HG03469 (cell line): ENCODE data around the gene CD79A.

Source experiments
- ATAC-seq: cut with Tn5 transposase; IDR thresholded peaks from one replicate; pipeline ENCODE4 v1.9.1; 2021; ENCODE audit warnings: mild to moderate bottlenecking, moderate library complexity, moderate number of reproducible peaks; ENCODE audit not compliant: unreplicated experiment

Gene CD79A

DNA sequence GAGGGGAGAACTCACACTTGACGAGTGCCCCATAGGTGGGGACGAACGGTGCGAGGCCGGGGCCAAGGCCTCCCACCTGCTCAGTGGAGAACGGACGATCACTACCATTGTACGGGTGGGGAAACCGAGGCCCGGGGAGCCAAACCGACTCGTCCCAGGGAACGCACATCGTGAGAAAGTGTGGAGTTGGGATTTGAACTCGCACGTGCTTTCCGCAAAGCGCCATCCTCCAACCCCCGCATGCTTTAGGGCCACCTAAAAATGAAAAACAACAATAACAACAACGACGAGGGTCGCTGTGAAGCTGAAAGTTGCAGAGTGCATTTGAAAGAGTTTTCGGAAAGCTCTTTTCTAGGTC is 6.4 kb downstream of the CD79A start:
- ATAC-seq, result no peak

DNA sequence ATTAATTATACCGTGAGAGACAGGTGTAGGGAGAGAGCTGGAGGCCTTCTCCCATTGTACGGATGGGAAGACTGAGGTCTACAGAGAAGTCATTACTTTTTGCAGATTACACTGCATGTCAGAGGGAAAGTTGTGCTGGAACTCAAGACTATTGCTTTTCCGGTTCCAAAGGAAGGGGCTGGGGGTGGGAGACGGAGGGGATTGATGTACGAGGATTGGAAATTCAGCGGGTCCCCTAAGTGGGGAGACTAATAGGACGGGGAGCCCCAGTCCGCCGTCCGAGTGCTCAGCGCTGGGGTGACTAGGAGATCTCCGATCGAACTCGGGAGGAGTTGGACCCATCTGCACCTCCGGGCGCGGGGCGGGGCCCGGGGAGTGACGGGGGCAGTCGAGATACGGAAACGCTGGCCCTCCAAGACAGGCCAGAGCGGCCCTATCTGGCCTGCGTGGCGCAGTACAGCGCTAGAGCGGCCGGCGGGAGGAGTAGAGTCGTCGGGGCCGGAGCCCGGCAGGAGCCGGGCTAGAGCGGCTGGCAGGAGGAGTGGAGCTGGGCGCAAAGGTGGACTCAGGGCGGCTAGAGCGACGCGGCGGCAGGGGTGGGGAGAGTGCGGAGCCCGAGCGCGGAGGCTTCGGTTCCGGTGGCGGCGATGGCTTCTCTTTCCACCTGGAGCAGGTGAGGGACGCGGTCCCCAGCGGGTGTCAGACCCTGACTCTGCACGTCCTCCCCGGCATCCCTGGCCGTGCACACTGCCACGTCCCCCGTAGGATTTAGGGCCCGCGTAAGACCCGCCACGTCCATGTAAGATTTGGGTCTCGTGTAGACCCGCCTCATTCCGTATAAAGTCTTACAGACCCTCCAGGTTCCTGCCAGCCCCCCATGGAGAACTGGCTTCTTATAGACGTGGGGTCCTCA is 7.0 kb downstream of the CD79A start:
- ATAC-seq, result peak; percentile 57

DNA sequence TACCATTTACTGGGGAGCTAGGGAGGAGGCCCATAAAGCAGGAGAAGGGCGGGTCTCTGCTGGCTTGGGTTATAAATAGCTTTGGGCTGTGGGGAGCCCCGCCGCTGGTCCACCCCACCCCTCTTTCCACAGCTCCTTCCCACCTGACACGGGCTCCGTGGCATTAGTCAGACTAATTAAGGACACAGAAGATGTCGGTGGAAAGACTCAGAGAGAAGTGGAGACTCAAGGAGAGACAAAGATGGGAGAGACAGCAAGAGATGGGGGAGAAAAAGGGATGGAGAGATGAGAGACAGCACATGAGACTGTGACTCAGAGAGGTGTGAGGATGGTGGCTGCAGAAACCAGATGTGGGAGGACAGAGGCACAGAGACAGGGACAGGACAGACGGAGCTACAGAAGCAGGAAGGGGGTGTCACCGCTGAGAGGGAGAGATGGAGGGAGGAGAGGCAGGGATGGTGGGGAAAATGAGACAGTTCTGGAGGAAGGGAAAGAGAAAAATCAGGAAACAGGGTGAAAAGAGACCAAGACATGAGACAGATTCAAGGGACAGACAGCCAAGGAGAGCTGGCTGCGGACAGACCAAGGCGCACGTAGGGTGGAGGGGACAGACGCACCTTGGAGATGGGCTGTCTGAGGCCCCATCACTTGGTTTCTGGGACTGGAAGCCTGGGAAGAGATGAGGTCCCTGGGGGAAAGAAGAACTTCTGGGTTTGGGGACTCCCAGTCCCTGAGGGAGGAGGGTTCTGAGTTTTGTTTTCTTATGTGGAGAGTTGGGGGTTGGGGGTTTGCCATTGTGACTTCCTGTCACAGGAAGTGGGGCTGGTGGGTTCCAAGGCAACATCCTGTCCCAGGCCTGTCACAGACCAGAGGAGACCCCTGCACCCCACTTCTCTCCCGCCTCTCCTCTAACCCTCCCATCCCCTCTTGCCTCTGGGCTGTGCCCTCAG is 10.0 kb downstream of the CD79A start:
- ATAC-seq, result no peak

DNA sequence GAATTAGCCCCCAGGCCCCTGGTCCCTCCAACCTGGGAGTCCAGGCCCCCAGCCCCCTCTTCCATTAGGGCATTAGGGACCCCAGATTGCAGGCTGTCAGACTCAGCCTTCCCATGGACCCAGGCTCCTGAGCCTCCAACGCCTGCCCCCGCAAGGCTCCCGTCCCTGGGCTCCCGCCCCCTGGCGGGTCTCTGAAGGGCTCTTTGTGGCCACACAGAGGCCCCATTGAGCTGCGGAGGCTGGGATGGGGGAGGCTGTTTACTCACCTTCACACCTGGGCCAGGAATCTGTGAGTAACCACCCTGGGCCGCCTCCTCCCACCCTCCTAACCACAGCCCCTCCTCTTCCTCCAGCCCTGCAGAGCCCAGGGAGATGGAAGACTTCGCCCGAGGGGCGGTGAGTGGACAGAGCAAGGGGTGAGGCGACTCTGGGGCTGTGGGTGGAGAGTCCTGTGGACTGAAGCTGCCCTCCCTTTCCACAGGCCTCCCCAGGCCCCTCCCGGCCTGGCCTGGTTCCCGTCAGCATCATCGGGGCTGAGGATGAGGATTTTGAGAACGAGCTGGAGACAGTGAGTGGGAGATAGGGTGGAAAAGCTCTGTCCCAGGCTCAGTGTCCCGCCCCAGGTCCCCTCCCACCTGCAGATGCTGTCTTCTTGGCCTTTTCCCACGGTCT is 10.8 kb downstream of the CD79A start:
- ATAC-seq, result no peak

DNA sequence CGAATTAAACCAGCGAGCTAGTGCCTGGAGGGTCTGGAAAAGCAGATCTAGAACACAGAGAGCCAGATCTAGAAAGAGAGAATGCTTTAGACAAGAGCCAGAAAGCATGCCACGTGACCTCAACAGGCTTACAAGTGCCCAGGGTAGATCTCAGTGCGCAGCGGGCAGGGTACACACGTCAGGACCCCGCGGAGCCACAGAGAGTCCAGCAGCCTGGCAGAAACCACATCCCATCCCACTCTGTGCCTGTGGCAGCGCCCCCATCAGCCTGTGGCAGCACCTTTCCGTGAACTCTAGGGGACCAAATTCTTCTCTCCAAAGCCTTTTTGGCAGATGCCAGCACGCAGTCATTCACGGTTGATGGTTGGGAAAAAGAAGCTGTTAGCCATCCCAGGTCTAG is 11.8 kb downstream of the CD79A start:
- no peak for ATAC-seq

DNA sequence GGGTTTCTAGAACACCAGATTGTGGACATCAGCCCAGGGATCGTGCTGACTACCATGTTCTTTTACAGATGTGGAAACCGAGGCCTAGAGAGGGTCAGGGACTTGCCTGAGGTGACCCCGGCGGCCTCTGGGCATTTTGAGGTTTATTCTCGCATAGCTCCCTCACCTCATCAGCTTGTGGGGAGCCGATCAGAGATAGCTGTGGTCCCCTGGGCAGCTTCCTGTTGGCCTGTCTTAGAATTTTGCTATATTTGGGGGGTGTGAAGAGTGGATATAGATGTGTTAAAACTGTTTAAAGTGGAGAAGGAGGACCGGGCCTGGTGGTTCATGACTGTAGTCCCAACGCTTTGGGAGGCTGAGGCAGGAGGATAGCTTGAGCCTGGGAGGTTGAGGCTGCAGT is 12.8 kb downstream of the CD79A start:
- no peak for ATAC-seq

DNA sequence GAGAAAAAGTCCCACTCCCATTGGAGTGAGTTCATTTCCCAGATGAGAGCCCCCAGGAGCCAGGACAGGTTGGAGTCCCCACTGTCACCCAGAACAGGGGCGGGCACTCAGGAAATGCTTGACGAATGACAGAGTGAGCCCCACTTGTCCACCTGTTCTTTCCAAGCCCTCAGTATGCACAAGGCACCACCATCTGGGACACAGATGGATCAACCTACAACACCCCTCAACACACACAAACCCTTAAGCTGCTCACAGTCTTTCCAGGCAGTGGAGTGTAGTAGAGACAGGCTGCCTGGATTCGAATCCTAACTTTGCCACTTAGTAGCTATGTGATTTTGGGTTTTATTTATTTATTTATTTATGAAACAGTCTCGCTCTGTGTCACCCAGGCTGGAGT is 13.9 kb downstream of the CD79A start:
- ATAC-seq, result no peak

DNA sequence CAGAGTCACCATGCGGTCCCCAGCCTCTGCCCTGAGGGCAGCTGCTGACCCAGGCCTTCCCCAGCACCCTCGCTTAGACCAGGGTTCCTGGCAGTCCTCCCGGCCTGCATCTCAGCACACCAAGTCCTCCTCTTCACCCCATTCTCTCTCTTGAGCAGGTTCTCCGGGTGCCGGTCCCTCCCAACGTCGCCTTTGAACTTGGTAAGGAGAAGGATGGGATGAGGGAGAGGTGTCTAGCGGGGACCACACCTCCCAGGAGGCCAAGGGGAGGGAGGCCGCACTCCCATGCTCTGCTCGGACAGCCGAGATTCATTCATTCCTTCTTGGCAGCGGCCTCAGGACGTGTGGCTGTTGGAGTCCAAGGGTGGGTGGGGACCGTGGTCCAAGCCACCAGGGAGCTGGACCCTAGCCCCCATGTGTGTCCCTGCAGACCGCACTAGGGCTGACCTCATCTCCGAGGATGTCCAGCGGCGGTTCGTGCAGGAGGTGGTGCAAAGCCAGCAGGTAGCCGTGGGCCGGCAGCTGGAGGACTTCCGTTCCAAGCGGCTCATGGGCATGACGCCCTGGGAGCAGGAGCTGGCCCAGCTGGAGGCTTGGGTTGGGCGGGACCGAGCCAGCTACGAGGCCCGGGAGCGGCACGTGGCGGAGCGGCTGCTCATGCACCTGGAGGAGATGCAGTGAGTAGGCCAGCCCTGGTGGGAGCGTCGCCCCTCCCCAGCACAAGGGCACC is 15.3 kb downstream of the CD79A start:
- ATAC-seq, result no peak

DNA sequence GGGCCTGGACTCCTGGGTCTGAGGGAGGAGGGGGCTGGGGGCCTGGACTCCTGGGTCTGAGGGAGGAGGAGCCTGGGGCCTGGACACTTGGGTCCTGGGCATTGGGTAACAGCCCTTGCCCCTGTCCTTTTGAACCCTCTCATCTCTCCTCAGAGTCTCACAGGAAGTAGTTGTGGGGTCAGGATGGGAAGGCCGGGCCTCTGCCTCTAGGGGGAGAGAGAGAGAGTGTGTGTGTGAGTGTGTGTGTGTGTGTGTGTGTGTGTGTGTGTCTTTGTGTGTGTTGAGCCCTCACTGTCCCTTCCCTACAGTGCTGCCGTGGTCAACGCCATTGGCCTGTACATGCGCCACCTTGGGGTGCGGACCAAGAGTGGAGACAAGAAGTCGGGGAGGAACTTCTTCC is 16.8 kb downstream of the CD79A start:
- ATAC-seq, result no peak

DNA sequence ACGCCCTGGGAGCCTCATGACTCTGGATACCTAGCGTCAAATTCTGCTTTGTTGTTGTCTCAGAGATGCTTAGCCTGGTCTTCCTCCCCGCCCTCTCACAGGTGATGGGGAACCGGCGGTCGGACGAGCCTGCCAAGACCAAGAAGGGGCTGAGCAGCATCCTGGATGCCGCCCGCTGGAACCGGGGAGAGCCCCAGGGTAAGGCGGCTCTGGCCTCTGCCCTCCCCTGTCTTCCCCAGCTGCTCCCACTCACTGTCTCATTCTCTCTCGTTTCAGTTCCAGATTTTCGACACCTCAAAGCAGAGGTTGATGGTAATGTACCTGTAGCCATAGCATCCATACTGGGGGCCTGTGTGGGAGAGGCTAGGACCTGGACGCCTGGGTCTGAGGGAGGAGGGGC is 17.3 kb downstream of the CD79A start:
- ATAC-seq, result no peak

DNA sequence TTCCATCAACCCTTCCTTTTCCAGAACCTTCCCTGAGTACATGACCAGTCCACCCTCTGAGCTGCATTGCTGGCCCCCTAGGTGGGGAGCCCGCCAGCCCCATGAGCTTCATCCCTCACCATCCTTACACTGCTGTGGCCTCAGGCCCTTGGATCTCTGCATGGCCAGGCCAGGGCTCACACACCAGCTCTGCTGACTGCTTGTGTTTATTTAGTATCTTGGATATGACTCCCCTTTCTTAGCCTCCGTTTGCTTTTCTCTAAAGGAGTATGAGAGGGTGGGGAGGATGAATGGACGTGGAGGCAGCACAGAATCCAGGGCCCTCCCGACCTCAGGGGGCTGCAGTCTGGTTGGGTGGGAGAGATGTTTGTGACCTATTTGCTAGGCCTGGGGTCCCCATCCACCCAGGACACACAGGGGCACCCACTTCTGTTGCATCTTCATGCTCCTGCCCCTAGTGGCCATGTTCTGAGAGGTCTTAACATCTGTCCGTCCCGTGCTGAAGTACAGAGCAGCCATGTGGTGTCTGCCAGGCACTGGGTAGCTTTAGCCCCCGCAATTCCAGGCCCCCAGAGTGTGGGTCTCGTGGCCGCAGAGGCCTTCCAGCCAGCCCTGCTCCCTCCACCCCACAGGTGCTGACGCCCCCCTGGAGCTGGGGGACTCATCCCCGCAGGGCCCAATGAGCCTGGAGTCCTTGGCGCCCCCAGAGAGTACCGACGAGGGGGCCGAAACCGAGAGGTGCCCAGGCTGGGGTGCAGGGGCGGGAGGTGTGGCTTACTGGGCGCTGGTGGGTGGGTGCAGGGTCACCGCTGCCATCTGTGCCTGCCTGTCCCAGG is 18.9 kb downstream of the CD79A start:
- ATAC-seq, result no peak

DNA sequence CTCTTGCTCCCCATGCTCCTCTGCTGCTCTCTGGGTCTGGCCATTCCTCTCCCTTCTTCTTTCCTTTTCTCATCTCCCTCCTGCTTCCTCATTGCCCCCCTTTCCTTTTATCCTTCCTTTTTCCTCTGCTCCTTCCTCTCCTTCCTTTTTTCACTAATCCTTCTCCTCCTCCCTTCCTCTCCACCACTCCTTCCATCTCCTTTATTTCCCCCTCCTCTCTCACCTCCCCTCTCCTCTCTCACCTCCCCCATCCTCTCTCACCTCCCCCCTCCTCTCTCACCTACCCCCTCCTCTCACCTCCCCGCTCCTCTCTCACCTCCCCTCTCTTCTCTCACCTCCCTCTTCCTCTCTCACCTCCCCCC is 19.5 kb downstream of the CD79A start:
- no peak for ATAC-seq

DNA sequence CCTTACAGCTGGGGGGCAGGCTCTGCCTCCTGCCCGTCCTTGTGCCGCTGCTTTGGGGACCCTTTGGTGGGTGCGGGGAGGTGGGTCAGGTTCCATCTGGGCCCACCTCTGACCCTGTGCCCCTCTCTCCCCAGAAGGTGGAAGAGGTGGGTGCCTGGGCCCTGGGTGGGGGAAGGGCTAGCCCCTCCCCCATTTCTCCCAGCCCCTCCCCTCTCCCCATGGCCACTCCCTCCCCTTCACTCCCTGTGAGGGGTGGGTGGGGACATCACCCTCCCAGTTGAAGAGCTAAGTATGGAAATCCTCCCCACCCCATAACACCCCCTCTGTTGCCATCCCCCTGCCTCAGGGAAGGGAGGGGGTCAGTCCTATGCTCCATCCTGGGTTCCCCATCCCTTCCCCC is 20.1 kb downstream of the CD79A start:
- no peak for ATAC-seq

DNA sequence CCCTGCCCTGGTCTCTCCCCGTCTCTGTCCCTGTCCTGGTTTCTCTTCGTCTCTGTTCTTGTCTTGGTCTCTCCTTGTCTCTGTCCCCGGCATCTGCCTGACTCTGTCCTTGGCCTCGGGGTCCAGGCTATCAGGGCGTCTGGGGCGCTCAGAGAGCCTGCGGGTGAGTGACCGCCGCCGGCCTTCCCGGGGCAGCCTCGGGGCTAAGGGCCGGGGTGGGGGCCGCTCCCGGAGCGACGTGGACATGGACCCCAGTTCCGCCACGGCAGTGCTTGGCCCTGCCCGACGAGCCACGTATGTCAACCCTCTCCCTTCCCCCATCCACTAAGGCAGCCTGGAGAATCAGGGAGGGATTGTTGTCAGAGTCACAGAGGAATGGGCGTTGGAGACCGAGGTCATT is 20.7 kb downstream of the CD79A start:
- ATAC-seq, result no peak

DNA sequence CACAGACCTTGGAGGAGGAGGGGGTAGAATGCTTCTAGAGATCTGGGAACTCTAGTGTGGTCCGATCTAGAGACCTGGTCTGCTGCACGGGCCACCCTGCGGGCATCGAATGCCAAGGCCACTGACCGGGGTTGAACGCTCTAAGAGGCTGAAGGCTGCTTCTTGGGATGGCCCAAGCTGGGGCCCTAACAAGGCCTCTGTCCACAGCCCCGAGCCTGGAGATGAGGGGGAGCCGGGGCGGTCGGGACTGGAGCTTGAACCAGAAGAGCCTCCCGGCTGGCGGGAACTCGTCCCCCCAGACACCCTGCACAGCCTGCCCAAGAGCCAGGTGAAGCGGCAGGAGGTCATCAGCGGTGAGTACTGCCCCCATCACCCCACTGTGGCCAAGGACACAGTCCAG is 21.2 kb downstream of the CD79A start:
- ATAC-seq, result no peak

DNA sequence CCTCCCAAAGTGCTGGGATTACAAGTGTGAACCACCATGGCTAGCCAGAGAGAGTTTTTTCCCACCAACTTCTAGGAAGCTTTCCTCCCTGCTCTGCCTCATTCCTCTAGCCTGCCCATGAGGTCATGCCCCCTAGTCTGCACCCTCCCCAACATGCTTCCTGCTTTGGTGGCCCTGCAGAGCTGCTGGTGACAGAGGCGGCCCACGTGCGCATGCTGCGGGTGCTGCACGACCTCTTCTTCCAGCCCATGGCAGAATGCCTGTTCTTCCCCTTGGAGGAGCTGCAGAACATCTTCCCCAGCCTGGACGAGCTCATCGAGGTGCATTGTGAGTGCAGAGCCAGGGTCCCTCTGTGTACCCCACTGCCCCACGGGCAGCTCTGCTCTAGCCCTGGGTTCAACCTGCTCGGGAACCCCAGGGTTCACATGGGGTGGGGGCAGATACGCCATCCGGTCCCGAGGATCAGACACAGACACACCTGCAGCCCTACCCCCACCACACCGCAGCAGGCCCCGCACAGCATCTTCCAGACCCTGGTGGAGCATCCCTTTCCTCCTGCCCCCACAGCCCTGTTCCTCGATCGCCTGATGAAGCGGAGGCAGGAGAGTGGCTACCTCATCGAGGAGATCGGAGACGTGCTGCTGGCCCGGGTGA is 24.8 kb downstream of the CD79A start:
- no peak for ATAC-seq

DNA sequence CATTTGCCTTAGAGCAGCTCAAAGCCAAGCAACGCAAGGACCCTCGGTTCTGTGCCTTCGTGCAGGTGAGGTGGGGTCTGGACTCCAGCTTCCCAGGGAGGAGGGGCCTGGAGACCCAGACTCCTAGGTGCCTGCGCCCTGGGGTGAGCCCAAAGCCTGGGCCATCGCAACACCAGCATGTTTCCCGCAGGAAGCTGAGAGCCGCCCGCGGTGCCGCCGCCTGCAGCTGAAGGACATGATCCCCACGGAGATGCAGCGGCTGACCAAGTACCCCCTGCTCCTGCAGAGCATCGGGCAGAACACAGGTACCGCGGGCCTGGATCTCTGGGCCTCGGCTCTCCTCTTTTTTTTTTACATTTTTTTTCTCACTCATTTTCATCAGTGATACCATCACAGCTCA is 25.5 kb downstream of the CD79A start:
- no peak for ATAC-seq

DNA sequence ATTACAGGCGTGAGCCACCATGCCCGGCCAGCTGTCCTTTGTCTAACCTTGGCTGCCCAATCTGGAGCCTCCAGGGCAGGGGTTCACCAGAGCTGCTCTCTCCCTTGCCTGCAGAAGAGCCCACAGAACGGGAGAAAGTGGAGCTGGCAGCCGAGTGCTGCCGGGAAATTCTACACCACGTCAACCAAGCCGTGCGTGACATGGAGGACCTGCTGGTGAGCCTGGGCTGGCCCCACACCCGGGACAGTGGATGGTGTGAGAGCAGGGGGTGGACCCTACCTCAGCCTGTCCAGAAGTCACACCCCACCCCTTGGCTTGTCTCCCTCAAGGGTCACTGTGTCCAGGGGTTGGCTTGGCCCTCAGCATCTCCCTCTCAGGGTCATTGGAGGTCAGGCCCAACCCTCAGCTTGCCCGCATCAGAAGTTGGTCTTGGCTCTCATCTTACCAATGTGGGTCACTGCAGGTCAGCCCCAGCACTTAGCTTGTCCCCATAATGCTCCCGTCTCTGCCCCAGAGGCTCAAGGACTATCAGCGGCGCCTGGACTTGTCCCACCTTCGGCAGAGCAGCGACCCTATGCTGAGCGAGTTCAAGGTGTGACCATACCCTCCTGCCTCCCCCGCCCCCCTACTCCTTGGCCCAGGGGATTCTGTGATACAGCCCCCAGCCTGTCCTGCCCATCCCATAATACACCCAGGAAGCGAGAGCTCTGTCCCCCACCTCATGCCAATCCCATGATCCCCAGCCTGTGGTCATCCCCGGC is 26.3 kb downstream of the CD79A start:
- no peak for ATAC-seq
